HG02870 (cell line): ENCODE results near the gene CAPN5.
"Not testable (repeated sequence)": the region's sequence is repeated elsewhere in the genome, so short reads cannot be mapped to it uniquely, and the experiment has no call there.

Source experiments
- ATAC-seq: cut with Tn5 transposase; IDR thresholded peaks from one replicate; pipeline ENCODE4 v1.9.1; 2021; ENCODE audit warnings: mild to moderate bottlenecking, moderate library complexity; ENCODE audit not compliant: unreplicated experiment

Gene CAPN5

DNA sequence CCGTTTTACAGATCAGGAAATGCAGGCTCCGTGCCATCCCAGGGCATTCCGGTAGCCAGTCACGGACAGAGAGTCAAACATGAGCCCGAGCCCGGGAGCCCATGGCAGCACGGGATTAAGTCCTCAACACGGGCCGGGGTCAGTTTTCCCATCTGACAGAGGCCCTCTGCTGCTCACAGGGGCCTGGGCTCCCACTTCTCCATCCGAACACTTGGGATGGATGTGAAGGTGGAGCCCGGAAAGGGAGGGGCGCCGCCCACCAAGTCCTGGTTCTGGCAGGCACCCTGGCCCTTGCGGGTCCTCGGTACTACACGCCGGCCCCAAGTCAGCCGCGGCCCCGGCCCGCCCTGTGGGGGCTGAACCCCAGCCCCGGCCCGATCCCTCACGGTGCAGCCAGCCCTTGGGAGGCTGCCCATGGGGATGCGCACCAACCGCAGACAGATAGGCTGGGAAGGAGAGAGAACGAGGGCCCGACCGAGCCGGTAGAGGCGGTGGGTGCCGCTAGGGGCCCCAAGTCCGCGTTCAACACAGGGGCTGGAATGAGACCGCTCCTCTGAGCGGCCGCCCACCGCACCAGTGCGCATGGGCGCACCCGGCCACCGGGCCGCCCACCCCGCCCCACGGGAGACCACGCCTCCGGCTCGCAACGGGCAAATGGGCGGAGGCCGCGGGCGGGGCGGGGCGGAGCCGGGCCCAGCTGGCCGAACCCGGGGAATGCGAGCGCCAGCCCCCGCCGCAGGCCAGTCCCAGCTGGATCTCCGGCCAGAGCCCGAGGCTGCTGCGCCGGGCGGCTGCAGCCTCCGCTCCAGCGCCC lies at the start of gene CAPN5:
Gene CAPN5, plus strand, starts transcription at position 743 of the 814 bp plus-strand sequence. CDS start 17,916 bp downstream, outside the sequence.
- peak; percentile 83 for ATAC-seq

GRCh38 chr11:77018396-77018924 lies 48.3 kb upstream of the CAPN5 start:
- ATAC-seq, result not testable (repeated sequence)

DNA sequence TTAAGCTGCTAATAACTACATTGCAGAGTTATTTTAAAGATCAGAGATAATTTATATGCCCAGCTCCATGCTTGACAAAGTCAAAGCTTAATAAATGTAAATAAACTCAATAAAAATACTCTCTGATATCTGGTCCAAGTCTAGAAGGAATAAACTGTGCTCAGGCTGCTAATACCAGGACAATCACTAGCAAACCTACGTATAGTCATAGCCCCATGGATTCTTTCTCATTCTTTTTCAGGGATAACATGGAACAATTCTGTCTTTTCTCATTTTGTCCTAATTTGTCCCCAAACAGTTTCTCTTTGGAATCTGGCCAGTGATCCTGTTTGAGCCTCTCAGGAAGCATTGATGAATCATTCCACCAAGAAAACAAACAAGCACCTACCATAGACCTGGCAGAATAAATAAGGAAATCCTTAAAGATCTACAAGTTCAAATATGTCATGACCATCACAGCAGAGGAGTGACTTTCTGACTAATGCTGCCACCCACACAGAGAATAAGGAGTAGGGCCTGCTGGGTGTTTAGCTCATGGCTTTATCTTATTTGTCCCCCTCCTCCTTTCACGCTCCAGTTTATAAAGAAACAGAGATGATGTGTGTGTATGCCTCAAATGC lies 46.7 kb upstream of the CAPN5 start:
- no peak for ATAC-seq

DNA sequence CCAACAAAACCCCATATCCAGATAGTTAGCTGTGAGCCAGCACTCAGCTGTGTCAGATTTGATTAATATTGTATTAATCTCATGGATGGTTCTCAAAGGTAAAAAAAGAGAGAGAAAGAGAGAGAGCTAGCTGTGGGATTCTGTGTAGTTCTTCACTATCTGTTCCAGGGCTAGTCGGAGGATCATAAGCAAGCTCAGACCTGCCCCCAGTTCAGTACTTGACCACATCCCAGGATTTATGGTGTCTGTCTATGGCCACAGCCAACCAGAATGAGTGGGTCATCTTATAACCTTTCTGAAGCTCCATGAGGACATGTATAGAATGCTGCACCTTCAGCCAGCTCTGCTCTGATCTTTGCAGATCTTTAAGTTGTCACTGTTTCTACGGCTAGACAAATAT lies 46.0 kb upstream of the CAPN5 start:
- ATAC-seq, result no peak

DNA sequence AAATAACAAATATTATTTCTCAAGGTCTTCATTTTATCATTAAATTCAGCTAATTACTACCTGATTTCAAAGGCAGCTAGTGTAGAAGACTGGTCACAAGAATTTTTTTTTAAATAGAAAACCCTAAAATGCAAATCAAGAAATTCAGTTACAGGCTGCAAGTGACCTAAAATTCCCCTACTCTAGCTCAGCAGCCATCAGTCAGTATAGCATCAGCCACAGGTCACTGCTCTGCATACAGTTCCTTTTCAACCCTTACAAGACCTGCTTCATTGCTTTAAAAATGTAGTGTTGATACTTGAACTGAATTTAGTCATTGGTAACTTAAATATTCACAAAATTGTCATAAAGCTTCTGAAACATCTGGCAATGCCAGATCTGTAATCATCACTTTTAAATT lies 42.0 kb upstream of the CAPN5 start:
- ATAC-seq, result no peak

- ATAC-seq, result no peak
These were observed 40.5 kb upstream of the CAPN5 start for GRCh38 chr11:77026221-77026620.

GRCh38 chr11:77026743-77027142 lies 40.0 kb upstream of the CAPN5 start:
- ATAC-seq, result no peak

DNA sequence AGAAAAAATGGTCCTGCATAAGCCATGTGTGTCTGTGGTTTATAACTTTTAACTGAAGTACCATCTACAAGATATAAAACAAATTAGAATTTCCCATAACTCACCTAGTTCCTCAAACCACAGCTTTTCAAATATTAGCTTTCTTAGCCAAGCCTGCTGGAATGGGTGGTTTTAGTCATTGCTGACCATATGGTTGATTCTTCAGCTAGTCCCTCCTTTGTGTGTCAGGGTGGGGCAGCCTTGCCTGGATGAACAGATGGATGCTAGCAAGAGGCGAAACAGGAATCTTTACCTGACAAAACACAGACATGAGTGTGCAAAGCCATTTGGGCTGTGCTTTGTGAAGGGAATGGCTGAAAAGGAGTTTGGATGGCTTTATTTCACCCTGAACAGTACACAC lies 39.5 kb upstream of the CAPN5 start:
- ATAC-seq, result no peak

DNA sequence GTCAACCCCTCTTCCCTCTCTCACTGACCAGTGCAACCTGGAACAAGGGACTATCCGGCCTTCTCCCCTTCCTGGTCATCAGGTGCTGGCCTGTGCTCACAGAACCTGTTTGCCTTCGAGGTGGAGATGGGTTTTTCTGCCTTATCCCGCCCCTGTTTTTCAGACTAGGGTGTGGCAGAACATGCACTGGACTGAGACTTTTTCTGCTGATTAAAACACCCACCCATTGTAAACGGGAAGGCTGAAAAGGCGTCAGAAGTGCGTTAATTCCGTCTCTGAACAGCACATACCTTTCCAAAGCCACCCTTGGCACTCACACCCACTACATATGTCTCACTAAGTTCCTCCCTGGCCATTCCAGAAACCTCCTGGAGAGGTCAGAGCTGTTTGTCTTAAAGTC lies 36.9 kb upstream of the CAPN5 start:
- no peak for ATAC-seq

- no peak for ATAC-seq
These were observed 35.8 kb upstream of the CAPN5 start for GRCh38 chr11:77030834-77031414.

GRCh38 chr11:77031599-77031998 lies 35.2 kb upstream of the CAPN5 start:
- no peak for ATAC-seq

DNA sequence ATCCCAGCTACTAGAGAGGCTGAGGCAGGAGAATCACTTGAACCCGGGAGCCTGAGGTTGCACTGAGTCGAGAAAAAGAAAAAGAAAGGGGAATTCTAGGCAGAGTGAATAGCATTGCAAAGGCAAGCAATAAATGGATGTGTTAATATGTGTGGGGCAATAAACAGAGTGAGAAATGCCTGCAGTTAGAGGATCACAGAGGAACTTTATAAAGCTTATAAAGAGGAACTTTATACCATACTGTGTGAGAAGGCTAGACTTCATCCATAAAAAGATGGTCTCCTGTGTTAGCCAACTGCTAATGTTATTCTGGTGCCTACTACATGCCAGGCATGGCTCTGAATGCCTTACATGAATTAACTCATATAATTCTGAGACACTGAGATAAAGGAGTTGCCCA lies 31.7 kb upstream of the CAPN5 start:
- ATAC-seq, result no peak

DNA sequence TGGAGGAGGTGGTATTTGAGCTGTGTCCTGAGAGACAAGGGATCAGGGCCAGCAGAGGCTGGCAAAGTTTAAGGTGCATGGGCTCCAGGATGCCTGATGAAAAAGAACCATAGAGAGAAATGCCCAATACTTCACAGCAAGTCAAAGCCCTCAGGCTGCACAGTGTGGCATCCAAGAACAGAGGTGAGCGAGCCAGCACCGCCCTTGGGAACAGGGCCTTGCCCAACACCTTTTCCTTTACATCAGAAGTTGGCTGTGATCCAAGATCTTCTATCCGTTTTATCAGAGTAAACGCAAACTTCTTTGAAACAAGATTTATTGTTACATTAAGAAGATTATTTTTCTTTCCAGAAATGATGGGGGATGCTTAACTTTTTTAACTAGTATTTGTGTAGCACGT lies 31.2 kb upstream of the CAPN5 start:
- no peak for ATAC-seq

GRCh38 chr11:77036398-77036797 lies 30.4 kb upstream of the CAPN5 start:
- no peak for ATAC-seq

- ATAC-seq, result no peak
These were observed 29.7 kb upstream of the CAPN5 start for GRCh38 chr11:77037057-77037456.

- ATAC-seq, result no peak
These were observed 28.5 kb upstream of the CAPN5 start for GRCh38 chr11:77038029-77038824.

DNA sequence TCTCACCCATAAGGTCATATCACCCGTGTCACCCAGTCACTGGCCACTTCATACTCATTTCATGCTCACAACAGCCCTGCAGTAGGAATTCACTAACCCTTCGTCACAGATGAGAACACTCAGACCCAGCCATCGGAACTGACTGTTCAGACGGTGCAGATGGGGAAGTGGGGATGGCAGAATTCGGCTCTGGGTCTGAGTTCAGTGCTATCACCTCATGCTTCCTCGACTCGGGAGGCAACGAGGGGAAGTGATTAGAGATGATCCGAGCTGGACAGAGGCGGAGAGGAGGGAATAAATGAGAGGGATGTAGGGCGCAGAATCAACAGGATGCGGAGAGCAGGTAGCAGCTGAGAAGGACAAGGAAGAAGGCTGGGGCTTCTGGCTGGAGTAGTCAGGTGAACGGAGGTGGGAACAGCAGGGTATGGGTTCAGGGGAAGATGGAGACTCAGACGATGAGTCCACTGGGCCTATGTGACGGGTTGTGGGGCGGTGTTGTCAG lies 27.9 kb upstream of the CAPN5 start:
- peak; percentile 49 for ATAC-seq

GRCh38 chr11:77039491-77040400 lies 27.0 kb upstream of the CAPN5 start:
- ATAC-seq, result no peak

- no peak for ATAC-seq
These were observed 26.4 kb upstream of the CAPN5 start for GRCh38 chr11:77040401-77040777.

GRCh38 chr11:77040889-77041288 lies 25.9 kb upstream of the CAPN5 start:
- ATAC-seq, result no peak
